K562 (cell line): ENCODE data around the gene RCOR3.

Experiments
- CEBPB ChIP-seq: fragments of 450-650 bp; IDR thresholded peaks from 2 replicates; pipeline ENCODE4 v1.6.1; 2016; ENCODE audit warnings: missing genetic modification characterization, missing compliant biosample characterization
- JUN ChIP-seq, 2 experiments: sonication (generic) in 1 of 2; formaldehyde crosslinking in 1 of 2; IDR thresholded peaks; 2 replicates each; pipeline versions ENCODE4 v1.6.1 to v1.8.0; 2012 to 2022; ENCODE audit warnings: borderline replicate concordance in 2 of 2, mild to moderate bottlenecking in 2 of 2, improper control_type of control experiment in 1 of 2, low read depth in 1 of 2, low read length in 1 of 2, missing genetic modification reagents in 1 of 2
- NRF1 ChIP-seq, 2 experiments: fragments of 450-650 bp; IDR thresholded peaks in 1 of 2; conservative IDR thresholded peaks in 1 of 2; 2 replicates each; pipeline ENCODE4 v1.6.1; 2014; ENCODE audit warnings: mild to moderate bottlenecking in 2 of 2
- TF ChIP-seq, protein P1 (sequence below), 2 experiments: fragments of 450-650 bp; conservative IDR thresholded peaks; 2 replicates each; pipeline ENCODE4 v1.6.1; 2017; ENCODE audit warnings: mild to moderate bottlenecking in 2 of 2, moderate library complexity in 2 of 2

- peak; percentile 31; the same call in 1 of the 2 replicates for TF ChIP-seq CEBPB (tag)
- no peak for TF ChIP-seq JUN (IDR thresholded peaks at IDR 0.05; ENCODE audit: borderline replicate concordance, low read depth, low read length)
- no peak for TF ChIP-seq JUN (CRISPR knock-in tag; IDR thresholded peaks at IDR 0.05; ENCODE audit: borderline replicate concordance)
- TF ChIP-seq NRF1 (conservative IDR thresholded peaks at IDR 0.05 in 1 of 2, IDR thresholded peaks at IDR 0.05 in 1 of 2): no peak
- TF ChIP-seq, protein P1, sequence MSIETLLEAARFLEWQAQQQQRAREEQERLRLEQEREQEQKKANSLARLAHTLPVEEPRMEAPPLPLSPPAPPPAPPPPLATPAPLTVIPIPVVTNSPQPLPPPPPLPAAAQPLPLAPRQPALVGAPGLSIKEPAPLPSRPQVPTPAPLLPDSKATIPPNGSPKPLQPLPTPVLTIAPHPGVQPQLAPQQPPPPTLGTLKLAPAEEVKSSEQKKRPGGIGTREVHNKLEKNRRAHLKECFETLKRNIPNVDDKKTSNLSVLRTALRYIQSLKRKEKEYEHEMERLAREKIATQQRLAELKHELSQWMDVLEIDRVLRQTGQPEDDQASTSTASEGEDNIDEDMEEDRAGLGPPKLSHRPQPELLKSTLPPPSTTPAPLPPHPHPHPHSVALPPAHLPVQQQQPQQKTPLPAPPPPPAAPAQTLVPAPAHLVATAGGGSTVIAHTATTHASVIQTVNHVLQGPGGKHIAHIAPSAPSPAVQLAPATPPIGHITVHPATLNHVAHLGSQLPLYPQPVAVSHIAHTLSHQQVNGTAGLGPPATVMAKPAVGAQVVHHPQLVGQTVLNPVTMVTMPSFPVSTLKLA (conservative IDR thresholded peaks at IDR 0.05): no peak
Observed at GRCh38 chr1:211236633-211237320, 22.4 kb upstream of the RCOR3 start.
